GM12892 (cell line): ENCODE measurements around the gene STRIP2.

Source experiments
- POLR2A ChIP-seq: IDR thresholded peaks from 2 replicates; pipeline ENCODE4 v1.6.1; 2011; ENCODE audit warnings: low read depth, low read length, control low read depth
- POLR2AphosphoS5 ChIP-seq: IDR thresholded peaks from 2 replicates; pipeline ENCODE4 v1.6.1; 2011; ENCODE audit warnings: low read depth, low read length, control low read depth
- TAF1 ChIP-seq: IDR thresholded peaks from 2 replicates; pipeline ENCODE4 v1.6.1; 2011; ENCODE audit warnings: low read depth, mild to moderate bottlenecking, control low read depth, low read length, borderline replicate concordance

DNA sequence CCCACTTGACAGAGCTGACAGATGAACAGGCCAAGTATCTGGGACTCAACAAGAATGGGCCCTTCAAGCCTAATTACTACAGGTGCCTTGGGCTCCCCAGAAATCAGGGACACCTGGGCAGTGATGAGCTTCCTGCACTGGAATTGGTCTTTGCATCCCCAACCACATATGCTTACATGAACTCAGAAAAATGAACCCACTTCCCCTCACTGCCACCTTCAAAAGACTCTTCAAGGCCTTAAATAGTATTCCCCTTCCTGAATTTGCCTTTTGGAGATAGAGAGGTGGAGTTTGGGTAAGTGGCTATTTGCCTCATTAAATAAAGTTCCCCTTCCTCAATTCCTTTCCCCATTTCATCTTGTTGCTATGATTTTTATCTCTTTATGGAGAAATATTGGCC lies 7.8 kb upstream of the STRIP2 start:
- TF ChIP-seq POLR2AphosphoS5 (no peak), TAF1 (no peak), POLR2A (no peak)
